OCI-LY3 (cell line): ENCODE data around the gene LCE4A.

Experiments
- H2AFZ ChIP-seq: fragments of 200-600, 300-600 bp; shearing (Covaris generic); 2 replicates; pipeline ENCODE4 v1.6.0; 2014; ENCODE audit warnings: antibody characterized with exemption, low read depth, low read length
- H3K27ac ChIP-seq: fragments of 200-600, 300-600 bp; sonication (generic); 2 replicates; pipeline ENCODE4 v1.5.1; 2014; ENCODE audit warnings: mild to moderate bottlenecking, low read length, moderate library complexity, mixed read lengths
- H3K27me3 ChIP-seq: fragments of 200-600, 300-600 bp; sonication (generic); 2 replicates; pipeline ENCODE4 v1.6.1; 2014; ENCODE audit warnings: low read depth, low read length, mixed read lengths
- H3K36me3 ChIP-seq: fragments of 200-600, 300-600 bp; sonication (generic); replicated peaks from 2 replicates; pipeline ENCODE3; 2014; ENCODE audit warnings: low read depth, low read length, mixed read lengths
- H3K4me1 ChIP-seq: fragments of 300-600, 200-600 bp; sonication (generic); 2 replicates; pipeline ENCODE4 v1.6.1; 2014; ENCODE audit warnings: low read length, mixed read lengths
- H3K4me2 ChIP-seq: fragments of 200-600, 300-600 bp; sonication (generic); 2 replicates; pipeline ENCODE4 v1.6.1; 2014; ENCODE audit warnings: low read length, mixed read lengths
- H3K4me3 ChIP-seq: fragments of 300-600, 200-600 bp; sonication (generic); 2 replicates; pipeline ENCODE4 v1.5.1; 2014; ENCODE audit warnings: antibody characterized with exemption, mild to moderate bottlenecking, low read length, moderate library complexity
- H3K79me2 ChIP-seq: fragments of 300-600, 200-600 bp; shearing (Covaris generic); 2 replicates; pipeline ENCODE4 v1.6.1; 2014; ENCODE audit warnings: mild to moderate bottlenecking, low read length, mixed read lengths
- H3K9ac ChIP-seq: fragments of 300-600, 200-600 bp; shearing (Covaris generic); 2 replicates; pipeline ENCODE4 v1.6.0; 2014; ENCODE audit warnings: mild to moderate bottlenecking, low read length, moderate library complexity
- H3K9me3 ChIP-seq: fragments of 200-600, 300-600 bp; shearing (Covaris generic); 2 replicates; pipeline ENCODE4 v1.6.1; 2014; ENCODE audit warnings: low read length, mixed read lengths; ENCODE audit not compliant: insufficient read depth
- H4K20me1 ChIP-seq: fragments of 200-600, 300-600 bp; sonication (generic); 2 replicates; pipeline ENCODE4 v1.6.1; 2016; ENCODE audit warnings: low read length, mixed read lengths; ENCODE audit not compliant: insufficient read depth
- EZH2phosphoT487 ChIP-seq: fragments of 200-600 bp; shearing (Covaris generic); IDR thresholded peaks from 2 replicates; pipeline ENCODE4 v1.6.1; 2018; ENCODE audit warnings: antibody characterized with exemption, mixed run types, low read depth
- TF ChIP-seq, protein P1 (sequence below): fragments of 200-600, 300-600 bp; sonication (generic); IDR thresholded peaks from 2 replicates; pipeline ENCODE4 v1.5.1; 2014; ENCODE audit warnings: antibody characterized with exemption, low read length, low read depth

LCE4A gene

DNA sequence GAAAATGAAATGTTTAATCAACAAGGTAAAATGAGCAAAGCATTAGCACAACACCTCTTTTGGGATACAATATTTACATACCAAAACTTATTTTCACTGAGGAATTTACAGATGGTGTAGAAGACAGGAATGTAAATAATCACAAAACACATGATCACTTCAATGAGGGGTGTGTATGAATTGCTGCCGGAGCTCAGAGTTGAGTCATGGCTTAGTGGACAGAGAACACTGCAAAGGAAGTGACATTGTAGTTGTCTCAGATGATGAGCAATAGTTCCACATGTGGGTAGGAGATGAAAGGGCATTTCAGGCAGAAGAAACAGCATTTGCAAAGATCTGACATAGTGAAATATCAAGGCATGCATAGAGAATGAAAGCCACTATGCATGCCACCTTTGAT, 44.3 kb downstream of the LCE4A start:
- Histone ChIP-seq H3K9ac (no peak overlapping the region), H3K27me3 (peaks cover 60% of the 10 kb centered on the region), H3K27ac (no peak overlapping the region), H3K9me3 (no peaks in the 10 kb centered on the region), H3K79me2 (no peaks in the 10 kb centered on the region), H4K20me1 (no peaks in the 10 kb centered on the region), H3K36me3 (no peaks in the 10 kb centered on the region), H3K4me3 (no peak overlapping the region), H2AFZ (no peak overlapping the region), H3K4me2 (no peak overlapping the region), H3K4me1 (no peaks in the 10 kb centered on the region)
- TF ChIP-seq, protein P1, sequence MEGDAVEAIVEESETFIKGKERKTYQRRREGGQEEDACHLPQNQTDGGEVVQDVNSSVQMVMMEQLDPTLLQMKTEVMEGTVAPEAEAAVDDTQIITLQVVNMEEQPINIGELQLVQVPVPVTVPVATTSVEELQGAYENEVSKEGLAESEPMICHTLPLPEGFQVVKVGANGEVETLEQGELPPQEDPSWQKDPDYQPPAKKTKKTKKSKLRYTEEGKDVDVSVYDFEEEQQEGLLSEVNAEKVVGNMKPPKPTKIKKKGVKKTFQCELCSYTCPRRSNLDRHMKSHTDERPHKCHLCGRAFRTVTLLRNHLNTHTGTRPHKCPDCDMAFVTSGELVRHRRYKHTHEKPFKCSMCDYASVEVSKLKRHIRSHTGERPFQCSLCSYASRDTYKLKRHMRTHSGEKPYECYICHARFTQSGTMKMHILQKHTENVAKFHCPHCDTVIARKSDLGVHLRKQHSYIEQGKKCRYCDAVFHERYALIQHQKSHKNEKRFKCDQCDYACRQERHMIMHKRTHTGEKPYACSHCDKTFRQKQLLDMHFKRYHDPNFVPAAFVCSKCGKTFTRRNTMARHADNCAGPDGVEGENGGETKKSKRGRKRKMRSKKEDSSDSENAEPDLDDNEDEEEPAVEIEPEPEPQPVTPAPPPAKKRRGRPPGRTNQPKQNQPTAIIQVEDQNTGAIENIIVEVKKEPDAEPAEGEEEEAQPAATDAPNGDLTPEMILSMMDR = no peak
- no peak for TF ChIP-seq EZH2phosphoT487

DNA sequence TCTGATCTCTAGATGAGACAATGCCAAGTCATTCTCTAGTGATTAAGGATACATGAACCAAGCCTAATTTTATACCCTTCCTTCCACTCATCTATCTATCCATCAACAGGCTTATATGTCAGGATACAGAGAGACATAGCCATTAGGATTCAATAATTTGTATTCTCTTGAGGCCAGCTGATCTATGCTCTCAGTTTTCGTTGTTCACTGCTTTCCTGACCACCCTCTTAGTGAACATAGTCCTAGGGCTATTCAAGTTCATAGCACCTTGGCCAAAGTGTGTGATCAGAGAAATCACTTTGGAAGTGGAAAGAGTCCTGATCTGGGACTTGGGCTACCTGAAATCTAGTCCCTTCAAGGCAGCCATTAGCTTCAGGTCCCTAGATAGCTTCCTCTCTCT, 45.6 kb downstream of the LCE4A start:
- TF ChIP-seq, protein P1 = no peak
- no peak for TF ChIP-seq EZH2phosphoT487

DNA sequence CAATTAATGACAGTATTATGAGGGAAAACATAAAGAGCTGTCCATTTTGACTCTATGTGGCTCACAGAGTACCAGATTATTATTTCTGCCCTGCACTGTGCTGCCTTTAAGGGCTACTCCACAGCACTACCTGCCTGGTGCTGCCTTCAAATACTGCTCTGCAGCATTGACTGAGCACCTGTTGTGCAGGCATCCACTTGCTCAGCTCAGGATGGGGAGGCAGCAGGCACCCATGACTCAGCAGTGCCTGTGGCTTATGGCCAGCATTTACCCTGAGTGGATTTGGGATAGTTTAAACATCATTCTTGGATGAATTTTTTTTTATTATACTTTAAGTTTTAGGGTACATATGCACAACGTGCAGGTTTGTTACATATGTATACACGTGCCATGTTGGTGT, 48.9 kb downstream of the LCE4A start:
- peaks cover 41% of the 10 kb centered on the region for H3K27me3 ChIP-seq
- no peaks in the 10 kb centered on the region for H3K4me1 ChIP-seq
- no peak overlapping the region for H3K9ac ChIP-seq
- no peak overlapping the region for H3K27ac ChIP-seq
- TF ChIP-seq EZH2phosphoT487 = no peak
- TF ChIP-seq, protein P1 = no peak
- no peaks in the 10 kb centered on the region for H3K36me3 ChIP-seq
- H3K9me3 ChIP-seq = no peaks in the 10 kb centered on the region
- H3K4me3 ChIP-seq = no peak overlapping the region
- H3K4me2 ChIP-seq = no peak overlapping the region
- H2AFZ ChIP-seq = no peak overlapping the region
- no peaks in the 10 kb centered on the region for H3K79me2 ChIP-seq
- no peaks in the 10 kb centered on the region for H4K20me1 ChIP-seq

More for the DNA sequence above, 45.6 kb downstream of the LCE4A start:
- no peaks in the 10 kb centered on the region for H3K79me2 ChIP-seq
- H3K9me3 ChIP-seq = no peaks in the 10 kb centered on the region
- no peaks in the 10 kb centered on the region for H3K36me3 ChIP-seq
- no peak overlapping the region for H3K27ac ChIP-seq
- H2AFZ ChIP-seq = no peak overlapping the region
- no peak overlapping the region for H3K9ac ChIP-seq
- no peak overlapping the region for H3K4me2 ChIP-seq
- H4K20me1 ChIP-seq = no peaks in the 10 kb centered on the region
- H3K4me3 ChIP-seq = no peak overlapping the region
- H3K27me3 ChIP-seq = peaks cover 56% of the 10 kb centered on the region
- no peaks in the 10 kb centered on the region for H3K4me1 ChIP-seq

DNA sequence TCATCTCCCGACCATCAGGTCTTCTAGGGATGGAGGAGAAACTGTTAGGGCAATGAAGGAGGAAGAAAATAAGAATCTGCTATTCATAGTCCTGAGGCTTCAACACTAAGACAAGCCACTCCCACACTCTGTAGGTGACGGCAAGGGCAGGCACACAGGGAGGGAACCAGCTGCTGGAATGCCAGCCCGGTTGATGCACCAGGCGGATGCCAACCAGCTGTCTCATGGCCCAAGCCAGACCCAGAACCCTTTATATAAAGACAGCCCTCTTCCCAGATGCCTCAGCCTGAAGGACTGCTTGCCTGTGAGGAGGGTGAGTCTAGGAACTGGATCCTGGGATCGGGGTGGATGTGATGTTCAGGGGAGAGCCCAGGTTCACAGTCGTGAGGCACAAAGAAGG, 49.8 kb downstream of the LCE4A start, which contains the start of gene KPRP:
Gene KPRP (plus strand): TSS at position 279 of the 400 bp plus-strand sequence. CDS start 1,564 bp downstream, outside the sequence.
- no peak within 1 kb of the TSS for H3K27ac ChIP-seq
- no peaks in the 10 kb centered on the region for H3K9me3 ChIP-seq
- no peak for TF ChIP-seq EZH2phosphoT487
- TF ChIP-seq, protein P1 = no peak
- no peaks in the 10 kb centered on the region for H3K4me1 ChIP-seq
- H3K36me3 ChIP-seq = no peaks in the 10 kb centered on the region
- H3K4me3 ChIP-seq = no peak within 1 kb of the TSS
- H3K9ac ChIP-seq = no peak within 1 kb of the TSS
- no peak within 1 kb of the TSS for H3K4me2 ChIP-seq
- H2AFZ ChIP-seq = no peak within 1 kb of the TSS
- peaks cover 38% of the 10 kb centered on the region for H3K27me3 ChIP-seq
- no peaks in the 10 kb centered on the region for H4K20me1 ChIP-seq
- no peaks in the 10 kb centered on the region for H3K79me2 ChIP-seq
